GM18505 (cell line): ENCODE data around the gene RTL1.

Experiments used
- ATAC-seq: cut with Tn5 transposase; IDR thresholded peaks from one replicate; pipeline ENCODE4 v1.9.1; 2021; ENCODE audit not compliant: unreplicated experiment
- POLR2A ChIP-seq: IDR thresholded peaks from 4 replicates; pipeline ENCODE4 v1.6.1; 2011; ENCODE audit warnings: borderline replicate concordance; ENCODE audit not compliant: insufficient read depth, insufficient read length; ENCODE audit errors: extremely low read depth

The RTL1 gene

DNA sequence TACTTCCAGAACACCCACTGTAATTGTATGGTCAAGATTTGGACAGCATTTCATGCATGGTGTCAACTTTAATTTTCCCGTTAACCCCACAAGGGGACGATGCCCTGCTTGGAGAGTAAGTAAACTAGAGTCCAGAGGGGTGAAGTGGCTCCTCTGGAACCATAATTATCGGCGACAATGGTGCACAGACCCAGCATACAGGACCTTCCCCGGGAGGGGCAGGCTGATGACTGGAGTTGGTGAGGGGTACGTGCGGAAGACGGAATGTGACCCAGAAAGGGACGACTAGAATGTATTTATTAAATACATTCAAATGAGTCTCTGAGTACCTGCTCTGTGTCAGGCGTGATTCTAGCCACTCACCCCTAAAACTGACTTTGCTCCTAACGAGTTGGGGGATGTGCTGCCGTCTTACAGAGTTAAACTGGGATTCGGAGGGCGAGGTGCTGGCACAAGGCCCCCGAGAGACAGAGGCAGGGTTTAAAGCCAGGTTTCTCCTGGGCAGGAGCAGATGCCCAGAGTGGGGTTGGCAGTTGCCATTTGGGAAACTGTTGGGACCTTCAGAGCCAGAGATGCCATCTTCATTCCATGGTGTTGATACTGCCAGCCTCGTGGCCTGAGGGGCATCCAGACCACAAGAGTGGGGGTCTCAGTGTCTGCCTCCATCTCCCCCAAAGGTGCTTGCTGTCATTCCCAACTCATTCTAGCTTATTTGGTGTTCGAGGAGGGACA is 10.9 kb downstream of the RTL1 start:
- TF ChIP-seq POLR2A: no peak
- no peak for ATAC-seq

DNA sequence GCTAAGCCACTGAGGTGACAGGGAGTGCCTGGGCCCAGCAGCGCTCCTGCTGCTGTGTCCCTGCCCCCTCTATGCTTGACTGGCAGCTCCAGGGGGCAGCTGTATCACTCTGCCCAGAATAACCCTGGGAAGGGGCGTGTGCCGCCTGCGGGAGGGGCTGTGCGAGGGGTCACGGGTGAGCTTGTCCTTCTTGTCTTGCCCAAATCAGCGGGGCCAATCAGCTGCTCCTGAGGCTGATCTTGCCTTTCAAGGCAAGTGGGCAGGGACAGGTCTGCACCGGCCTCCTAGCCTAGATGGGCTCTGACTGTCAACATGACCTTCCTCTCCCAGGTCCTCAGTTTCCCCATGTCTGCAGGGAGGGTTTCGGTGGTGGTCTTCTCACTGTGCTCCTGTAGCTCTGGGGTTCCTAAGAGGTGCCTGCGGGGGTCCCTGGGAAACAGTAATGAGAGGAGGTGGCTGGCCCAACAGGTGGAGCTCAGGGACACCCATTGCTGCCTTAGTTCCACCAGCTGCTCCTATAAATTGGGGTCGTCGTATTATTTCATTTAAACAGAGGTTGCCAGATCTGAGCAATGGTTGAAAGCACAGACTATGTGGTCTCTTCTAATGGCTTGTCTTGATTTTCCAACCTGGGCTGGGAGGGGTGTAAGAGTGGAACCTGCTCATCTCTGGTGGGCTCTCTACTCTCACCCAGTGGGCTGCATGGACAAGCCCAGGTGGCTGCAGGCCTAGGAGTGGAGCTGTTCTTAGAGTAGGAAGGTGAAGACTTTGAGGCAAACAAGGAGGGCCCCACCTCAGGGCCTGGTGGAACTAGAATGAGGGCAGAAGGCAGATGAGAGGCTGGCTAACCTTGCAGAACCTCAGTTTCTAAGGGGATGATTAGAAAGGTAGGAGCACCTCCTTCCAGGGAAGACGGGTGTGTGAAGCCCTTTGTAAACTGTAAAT is 11.7 kb downstream of the RTL1 start:
- ATAC-seq: no peak
- TF ChIP-seq POLR2A: no peak

DNA sequence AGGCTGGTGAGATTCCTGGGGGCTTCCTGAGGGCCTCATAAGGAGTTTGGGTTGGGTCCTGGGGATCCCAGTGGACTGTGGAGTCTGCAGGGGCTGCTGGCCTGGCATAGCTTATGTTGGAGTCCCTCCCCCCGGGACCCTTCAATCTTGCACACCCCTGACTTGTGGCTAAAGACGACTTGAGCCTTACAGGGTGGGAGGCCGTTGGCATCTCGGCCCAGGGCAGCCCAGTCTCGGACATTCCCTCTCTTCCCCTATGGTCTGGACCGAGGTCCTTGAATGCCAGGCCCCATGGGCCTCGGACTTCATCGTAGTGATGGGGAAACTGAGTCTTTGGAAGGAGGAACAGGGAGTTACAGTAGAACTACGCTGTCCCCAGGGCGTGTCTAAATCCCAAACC is 12.5 kb downstream of the RTL1 start:
- TF ChIP-seq POLR2A: no peak
- no peak for ATAC-seq

DNA sequence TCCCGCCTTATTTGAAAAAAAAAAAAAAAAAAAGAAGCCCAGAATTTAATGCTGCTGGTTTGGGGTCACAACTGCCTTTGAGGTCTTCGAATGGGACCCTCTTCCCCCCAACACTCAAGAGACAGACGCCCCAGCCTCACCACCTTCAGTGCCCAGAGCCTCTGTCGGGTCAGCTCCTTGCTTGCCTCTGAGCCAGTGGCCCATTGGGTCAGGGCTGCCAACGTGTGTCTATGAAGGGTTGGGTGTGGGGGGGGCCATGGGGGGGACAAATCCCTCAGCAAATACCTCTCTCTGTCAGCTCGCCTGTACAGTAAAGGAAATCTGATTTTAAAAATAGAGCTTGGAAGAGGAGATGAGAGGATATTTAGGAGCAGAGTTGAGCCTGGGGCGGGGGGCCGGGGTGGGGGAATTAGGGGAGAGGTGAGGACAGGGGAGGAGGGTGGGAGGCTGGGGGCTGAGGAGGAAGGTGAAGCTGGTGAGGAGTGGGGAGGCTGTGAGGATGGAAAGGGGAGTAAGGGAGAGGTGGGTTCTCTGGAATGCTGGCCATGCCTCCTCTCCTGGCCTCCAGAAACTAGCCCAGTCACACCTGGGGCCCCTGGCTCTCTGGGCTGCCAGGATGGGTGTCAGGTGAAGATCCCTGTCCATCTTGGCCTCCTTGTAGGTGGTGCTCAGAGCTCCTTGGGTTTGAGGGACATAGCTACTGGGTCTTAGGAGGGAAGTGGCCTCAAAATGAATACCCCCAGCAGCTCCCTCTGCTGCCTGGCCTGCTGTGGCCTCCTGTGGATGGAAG is 13.3 kb downstream of the RTL1 start:
- ATAC-seq: no peak
- TF ChIP-seq POLR2A: no peak

DNA sequence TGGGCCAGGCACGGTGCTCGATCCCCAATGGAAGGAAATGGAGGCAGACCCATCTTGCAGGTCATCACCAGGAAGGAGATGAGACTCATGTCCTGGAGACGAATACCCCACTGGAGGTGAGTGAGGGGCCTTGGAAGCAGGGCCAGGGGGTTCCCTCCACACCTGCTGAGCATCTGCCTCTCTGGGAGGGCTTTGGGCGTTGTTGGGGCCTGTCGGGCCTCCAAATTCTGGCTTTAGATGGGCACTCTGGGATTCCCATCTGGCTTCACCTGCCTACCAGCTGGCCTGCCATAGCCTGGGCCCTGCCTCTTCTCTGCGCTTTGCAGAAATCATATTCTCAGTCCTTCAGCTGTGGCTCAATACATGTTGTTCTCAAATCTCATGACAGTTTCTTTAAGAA is 13.9 kb downstream of the RTL1 start:
- ATAC-seq: no peak
- TF ChIP-seq POLR2A: no peak

DNA sequence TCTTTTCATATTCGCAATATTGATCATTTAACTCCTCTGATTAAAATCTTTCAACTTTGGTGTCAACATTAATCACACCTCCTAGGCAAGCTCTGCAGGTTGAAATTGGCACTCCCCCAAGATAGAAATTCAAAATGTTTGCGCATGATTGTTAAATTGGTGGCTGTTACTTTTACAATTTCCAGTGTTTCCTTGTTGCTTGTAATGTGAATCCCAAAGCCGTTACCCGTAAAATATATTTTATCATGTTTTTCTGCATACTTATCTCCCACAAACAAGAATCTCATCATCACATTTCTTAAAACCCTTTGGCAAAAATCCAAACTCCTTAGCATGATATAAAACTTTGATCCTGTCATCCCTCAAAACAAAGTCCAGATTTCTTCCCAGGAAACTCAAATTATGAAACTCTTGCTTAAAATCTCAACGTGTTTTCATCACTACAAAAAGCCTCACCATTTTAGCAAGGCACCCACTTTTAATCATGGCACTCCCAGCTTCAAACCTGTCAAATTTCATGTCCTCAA is 14.7 kb downstream of the RTL1 start:
- TF ChIP-seq POLR2A: no peak
- no peak for ATAC-seq

DNA sequence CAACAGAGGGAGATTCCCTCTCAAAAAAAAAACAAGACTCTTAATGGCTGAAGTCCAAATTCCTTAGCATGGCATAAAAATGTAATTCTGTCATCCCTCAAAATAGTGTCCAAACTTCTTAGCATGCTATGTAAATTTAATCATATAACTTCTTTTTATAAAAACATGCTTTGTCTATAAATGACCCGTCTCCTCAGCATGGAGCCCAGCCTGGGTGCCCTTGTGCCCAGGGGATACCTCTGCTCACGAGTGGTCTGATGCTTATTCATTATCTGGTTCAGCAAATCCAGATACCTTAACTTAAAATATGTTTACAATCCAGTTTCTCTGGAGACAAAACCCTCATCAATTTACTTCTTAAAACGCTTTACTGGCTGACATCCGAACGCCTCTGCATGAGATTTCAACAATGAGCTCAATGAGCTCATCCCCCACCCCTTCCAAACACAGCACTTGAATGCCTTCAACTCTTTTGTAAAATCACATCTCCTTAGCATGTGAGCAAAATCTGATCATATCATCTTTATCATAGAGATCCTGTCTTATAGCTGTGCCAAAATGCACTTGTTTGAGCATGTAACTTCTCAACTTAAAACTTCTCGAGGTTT is 15.7 kb downstream of the RTL1 start:
- ATAC-seq: no peak

DNA sequence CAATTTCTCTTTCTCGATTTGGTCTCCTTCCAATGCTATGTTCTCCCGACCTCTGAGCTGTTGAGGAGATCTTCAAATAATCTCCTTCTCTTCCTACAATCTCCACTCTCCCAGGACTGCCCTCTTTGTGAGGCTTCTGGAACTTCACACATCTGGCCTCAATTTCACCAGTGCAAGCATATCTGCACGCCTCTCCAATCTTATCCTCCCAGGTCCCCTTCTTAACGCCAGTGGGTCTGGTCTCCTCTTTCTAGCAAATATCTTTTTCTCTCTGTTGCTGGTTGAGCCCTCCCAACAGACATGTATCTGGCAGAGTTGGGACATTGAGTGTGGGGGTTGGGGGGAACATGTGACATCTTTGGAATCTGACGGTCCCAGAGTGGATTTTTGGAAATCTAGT is 17.9 kb downstream of the RTL1 start:
- TF ChIP-seq POLR2A: no peak

More for the DNA sequence above, 15.7 kb downstream of the RTL1 start:
- TF ChIP-seq POLR2A: no peak

DNA sequence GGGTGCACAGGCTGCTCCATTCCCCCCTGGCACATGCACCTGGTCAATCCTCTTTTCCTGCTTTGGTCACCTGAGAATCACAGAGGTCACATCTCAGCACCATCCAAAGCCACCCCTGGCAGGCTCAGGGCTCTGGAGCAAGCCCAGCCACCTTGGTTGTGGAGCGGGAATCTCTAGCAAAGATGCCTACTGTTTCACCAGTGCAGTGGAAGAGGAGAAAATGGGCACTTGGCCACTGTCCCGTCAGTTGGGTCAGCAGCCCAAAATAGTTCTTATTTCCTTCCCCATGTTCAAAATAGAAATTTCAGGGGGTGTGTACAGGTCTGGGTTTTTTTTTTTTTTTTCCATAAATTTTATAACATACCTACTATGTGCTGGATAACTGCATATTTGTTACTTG is 18.3 kb downstream of the RTL1 start:
- no peak for ATAC-seq
- no peak for TF ChIP-seq POLR2A

More for the DNA sequence above, 17.9 kb downstream of the RTL1 start:
- ATAC-seq: no peak

DNA sequence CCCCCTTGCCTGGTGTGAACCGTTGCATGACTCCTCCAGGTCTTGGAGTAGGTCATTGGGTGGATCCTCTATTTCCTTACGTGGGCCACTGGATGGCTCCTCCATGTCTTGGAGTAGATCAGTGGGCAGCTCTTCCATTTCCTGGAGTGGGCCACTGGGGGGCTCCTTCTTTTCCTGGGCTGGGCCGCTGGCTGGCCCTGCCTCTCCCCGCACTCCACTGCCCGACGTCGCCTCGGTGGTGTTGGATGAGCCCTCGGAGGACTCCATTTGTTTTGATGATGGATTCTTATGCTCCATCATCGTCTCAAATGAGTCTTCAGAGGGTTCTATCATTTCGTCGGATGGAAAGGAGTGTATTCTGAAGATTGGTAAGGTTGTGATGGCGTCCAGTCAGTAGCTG is 19.1 kb downstream of the RTL1 start:
- ATAC-seq: no peak
- TF ChIP-seq POLR2A: no peak

DNA sequence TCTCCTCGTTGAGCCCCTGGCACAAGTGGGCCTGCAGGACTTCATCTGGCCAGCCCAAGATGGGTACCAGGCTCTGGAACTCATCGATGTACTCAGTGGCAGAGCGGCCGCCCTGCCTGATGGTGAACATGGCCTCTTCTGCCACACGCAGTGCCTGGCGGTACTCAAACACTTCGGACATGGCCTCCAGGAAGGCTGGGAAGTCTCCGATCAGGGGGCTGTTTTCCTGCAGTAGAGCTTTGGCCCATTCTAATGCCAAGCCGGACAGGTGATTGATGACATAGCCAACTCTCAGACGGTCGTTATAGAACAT is 19.8 kb downstream of the RTL1 start:
- no peak for ATAC-seq
- TF ChIP-seq POLR2A: no peak

DNA sequence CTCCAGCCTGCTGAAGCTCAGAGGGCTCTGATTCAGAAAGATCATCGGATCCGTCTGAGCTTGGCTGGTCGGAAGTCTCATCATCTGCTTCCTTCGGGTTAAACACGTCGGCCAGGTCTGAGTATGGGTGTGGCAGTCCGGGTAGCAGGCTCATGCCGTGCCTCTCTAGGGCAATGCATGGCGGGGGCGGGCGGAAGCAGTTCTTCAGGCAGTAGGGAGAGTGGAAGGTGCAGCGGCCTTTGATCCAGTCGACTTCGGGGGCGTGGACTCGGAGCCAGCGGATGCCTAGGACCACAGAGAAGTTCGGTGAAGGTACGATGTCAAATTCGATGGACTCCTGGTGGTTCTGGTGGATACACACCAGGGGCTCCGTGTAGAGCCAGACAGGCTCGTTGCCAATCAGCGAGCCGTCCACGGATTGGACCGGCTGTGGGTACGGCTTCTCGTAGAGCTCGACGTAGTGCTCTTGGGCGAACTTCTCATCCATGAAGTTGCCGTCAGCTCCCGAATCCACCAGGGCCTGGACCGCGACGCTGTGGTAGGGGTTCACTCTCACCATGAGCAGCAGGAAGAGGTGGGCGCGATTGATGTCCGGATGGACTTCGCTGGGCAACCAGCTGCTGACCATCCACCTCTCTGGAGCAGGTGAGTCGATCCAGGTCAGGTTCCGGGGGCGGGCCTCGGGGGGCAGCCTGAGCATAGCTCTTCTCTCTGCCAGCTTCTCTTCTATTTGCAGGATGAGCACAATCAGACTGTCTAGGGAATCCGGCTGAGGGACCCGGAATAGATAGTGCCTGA is 20.3 kb downstream of the RTL1 start:
- TF ChIP-seq POLR2A: no peak
- no peak for ATAC-seq
